GM18526 (cell line): Measurements from ENCODE around the gene STOM.

ENCODE experiments used
- POLR2A ChIP-seq: IDR thresholded peaks from 3 replicates; pipeline ENCODE4 v1.6.1; 2011; ENCODE audit not compliant: insufficient read length; ENCODE audit errors: extremely low read depth

The STOM gene

DNA sequence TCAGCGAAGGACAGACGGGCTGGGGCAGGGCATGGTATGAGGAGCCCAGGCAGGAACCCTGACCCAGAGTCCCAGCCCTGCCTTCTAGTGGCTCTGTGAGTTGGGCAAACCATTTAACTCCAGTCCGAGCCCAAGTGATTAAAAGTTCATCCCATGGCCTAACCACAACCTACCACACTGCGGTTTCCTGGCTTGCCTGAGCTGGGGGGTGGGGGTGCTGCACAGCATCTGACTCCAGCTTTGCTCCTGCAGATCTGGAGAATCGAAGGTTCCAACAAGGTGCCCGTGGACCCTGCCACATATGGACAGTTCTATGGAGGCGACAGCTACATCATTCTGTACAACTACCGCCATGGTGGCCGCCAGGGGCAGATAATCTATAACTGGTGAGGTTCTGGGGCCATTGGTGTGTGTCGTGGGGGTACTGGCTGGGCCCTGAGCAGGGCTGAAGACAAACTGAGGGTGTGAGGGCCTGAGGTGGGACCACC, 49.0 kb downstream of the STOM start:
- no peak for TF ChIP-seq POLR2A

DNA sequence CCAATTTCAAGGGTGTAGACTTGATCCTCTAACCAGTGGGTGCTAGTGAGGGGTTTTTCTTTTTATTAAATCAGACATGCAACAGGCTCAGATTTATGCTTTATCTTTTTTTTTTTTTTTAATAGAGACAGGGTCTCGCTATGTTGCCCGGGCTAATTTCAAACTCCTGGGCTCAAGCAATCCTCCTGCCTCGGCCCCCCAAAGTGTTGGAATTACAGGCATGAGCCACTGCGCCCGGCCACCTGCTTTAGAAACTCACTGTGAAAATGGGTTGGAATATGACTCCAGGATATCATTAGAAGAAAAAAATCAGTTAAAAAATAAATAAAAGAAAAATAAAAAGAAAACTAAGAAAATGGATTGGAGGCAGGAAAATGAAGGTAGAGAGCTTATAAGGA, 50.7 kb downstream of the STOM start:
- no peak for TF ChIP-seq POLR2A

DNA sequence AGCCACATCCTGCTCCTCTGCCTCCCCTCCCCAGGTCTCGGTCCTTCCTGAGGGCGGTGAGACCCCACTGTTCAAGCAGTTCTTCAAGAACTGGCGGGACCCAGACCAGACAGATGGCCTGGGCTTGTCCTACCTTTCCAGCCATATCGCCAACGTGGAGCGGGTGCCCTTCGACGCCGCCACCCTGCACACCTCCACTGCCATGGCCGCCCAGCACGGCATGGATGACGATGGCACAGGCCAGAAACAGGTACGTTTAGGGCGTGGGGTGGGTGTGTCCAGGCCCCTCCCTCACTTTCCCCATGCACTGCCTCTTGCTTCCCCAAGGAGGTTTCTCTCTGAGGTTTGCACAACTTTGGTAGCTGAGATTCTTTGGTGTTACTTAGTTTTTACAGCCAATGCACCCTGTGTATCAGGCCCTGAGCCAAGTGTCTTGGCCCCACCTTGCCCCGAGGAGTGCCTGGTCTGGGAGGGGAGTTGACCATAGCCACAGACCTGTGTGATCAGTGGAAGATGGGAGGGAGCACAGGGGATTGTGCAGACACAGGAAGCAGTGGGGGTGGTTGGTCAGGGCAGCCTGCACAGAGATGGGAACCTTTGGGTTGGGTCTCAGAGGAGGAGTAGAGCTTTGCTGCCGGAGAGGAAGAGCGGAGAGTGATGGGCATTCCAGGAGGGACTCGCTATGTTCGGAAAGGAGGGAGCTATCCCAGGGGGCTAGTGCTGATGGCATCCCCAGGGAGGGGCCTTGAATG, 51.2 kb downstream of the STOM start:
- TF ChIP-seq POLR2A = no peak

DNA sequence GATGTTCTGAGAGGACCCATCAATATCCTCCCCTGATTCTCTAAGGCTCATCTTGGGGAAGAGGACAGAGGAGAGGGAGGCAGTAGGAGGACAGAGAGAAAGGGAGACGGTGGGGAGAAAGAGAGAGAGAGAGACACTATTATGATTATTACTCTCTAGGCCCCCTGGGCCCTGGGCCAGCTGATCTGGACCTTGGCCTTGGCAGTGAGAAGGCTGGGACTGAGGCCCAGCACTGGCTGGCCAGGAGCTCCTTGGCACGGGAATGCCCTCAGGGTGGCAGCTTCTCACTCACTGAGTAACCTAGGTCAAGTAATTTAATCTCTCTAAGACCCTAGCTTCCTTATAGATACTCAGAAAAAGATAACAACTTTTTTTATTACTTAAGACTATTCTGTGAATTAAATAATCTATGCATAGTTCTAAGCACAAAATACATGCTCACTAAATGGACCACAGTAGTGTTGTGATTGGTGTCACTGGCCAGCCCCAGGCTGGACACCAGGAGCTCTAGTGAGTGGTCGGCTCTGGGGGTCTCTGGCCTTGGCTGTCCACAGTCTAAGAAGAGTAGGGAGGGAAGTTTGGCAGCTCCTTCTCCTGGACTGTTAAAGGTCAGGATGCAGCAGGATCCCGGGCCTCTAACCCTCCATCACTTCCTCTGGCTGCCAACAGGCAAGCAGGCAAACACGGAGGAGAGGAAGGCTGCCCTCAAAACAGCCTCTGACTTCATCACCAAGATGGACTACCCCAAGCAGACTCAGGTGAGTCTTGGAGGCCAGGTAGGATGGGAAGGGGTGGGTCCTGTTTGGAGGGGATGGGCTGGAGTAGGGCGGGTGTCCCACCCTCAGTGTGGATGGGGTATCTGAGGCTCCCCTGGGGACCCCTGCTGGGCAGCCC, 52.1 kb downstream of the STOM start:
- TF ChIP-seq POLR2A = no peak

DNA sequence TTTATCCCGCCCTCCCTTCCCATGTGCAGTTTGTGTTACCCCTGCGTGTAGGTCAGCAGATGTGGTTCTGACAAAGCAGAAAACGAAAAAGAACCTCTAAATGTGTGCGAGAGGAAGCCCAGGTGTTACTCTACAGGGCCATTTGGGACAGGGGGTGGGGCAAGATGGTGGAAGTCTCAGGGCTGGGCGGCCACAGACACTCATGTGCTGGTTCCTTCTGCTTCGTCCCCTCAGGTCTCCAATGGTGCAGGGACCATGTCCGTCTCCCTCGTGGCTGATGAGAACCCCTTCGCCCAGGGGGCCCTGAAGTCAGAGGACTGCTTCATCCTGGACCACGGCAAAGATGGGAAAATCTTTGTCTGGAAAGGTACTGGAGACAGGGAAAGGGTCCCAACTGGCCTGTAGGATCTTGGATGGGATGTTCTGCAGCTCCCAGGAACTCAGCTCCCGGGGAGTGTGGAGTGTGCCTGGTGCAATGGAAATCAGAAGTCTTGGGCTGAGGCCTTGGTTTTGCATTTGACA, 53.1 kb downstream of the STOM start:
- TF ChIP-seq POLR2A = no peak

DNA sequence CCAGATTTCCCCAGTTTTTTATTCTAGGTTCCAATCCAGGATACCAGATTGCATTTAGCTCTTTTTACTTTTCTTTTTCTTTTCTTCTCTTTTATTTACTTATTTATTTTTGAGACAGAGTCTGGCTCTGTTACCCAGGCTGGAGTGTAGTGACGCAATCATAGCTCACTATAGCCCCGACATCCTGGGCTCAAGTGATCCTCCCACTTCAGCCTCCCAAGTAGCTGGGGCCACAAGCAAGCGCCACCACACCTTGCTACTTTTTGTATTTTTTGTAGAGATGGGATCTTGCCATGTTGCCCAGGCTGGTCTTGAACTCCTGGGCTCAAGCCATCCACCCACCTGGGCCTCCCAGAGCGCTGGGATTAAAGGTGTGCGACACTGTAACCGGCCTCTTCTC, 53.7 kb downstream of the STOM start:
- TF ChIP-seq POLR2A = no peak

DNA sequence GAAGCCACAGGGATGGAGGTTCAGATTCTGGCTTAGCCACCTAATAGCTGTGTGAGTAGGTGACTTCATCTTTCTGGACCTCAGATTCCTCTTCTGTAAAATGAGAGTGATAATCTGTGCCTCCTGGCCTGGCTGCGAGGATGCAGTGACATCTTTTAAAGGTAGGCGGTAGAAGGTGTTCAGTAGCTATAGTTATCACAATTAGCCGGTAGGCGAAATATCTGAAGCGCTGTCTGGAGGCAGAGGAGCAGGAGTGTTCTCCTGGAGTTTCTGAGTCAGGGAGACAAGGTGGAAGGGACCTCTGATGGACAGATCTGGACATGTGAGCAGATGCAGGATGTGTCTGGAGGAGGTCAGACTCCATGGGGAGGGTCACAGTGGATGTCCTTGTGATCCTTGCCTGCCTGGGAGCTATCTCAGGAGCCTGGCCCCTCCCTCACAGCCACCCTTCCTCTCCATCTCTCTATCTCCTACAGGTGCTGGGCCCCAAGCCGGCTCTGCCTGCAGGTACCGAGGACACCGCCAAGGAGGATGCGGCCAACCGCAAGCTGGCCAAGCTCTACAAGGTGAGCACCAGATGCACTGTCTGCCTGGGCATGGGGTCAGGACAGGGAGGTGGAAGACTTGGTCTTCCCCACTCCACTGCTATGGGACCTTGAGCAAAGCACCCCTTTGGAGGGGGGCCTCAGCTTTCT, 56.4 kb downstream of the STOM start:
- no peak for TF ChIP-seq POLR2A

DNA sequence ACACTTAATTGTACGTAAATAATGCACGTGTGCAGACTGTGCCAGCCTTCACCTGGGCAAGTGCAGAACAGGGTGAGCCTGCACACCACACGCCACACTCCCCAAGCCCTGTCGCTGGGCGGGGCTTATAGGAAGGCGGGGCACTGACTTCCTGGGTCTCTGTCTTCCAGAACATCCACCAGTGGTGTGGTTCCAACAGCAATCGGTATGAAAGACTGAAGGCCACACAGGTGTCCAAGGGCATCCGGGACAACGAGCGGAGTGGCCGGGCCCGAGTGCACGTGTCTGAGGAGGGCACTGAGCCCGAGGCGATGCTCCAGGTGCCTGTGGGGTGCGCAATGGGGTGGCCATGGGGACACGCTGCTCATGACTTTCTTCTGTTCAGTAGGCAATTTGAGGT, 57.9 kb downstream of the STOM start:
- TF ChIP-seq POLR2A = no peak

DNA sequence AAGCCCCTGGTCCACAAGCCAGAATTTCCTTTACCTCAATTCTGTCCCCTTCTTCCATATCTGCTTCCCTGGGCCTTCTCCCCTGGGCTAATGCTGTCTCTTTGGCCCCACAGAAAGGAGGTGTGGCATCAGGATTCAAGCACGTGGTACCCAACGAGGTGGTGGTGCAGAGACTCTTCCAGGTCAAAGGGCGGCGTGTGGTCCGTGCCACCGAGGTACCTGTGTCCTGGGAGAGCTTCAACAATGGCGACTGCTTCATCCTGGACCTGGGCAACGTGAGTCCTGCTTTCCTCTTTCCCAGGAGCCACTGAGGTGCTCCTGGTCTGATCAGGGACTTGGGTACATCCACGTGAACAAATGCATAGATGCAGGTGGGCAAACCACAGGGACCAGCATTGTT, 59.5 kb downstream of the STOM start:
- no peak for TF ChIP-seq POLR2A

DNA sequence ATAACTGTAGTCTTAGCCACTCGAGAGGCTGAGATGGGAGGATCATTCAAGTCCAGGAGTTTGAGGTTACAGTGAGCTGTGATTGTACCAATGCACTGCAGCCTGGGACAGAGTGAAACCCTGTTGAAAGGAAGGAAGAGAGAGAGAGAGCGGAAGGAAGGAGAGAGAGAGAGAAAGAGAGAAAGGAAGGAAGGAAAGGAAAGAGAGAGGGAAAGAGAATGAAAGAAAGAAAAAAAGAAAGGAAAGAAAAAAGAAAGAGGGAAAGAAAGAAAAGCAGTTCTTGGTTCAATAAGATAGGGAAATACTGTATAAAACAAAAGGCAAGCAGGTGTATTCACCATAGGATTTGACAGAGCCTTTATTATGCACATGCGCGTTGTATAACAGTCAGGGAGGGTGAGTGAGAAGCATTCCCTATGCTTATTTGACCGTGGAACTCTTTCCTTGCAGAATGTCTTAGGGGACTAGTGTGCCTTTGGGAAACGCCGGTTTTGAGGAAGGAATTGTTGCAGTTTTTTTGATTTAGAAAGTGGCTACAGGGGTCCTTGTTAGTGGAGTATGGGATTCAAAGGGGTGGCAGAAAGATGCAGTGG, 60.1 kb downstream of the STOM start:
- TF ChIP-seq POLR2A = no peak

DNA sequence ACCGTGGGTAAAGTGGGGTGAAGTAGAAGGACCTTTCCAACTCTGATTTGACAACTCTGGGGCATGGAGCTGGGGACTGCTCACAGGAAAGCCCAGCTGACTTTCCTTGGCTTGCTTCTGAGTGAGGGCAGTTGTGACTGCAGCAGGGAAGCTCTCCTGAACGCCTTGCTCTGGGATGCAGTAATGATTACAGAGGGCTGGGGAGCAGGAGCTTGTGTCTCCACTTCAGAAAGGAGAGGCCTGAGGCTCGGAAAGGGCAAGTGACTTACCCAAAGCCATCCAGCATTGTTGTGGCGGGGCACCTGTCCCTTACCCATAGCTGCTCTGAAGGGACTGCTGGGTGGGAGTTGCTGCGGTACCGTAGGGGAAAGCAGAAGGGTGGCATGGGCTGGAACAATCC, 60.9 kb downstream of the STOM start:
- TF ChIP-seq POLR2A = no peak

DNA sequence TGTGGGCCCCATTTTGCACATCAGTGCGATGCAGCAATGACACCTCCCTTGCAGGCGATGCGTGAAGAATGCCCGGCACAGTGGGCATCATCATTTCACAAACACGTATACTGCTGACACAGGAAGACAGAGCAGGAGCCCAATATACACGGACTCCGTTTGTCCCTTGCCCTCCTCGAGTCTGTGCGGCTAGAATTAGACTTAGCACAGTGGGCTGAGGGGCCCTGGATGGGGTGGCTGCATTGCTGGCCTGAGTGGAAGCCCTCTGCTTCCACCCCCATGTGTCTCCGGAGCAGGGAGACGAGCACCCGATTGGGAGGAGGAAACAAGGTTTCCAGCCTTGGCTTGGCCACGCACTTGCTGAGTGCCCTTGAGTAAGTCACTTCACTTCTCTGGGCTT, 61.3 kb downstream of the STOM start:
- TF ChIP-seq POLR2A = no peak

DNA sequence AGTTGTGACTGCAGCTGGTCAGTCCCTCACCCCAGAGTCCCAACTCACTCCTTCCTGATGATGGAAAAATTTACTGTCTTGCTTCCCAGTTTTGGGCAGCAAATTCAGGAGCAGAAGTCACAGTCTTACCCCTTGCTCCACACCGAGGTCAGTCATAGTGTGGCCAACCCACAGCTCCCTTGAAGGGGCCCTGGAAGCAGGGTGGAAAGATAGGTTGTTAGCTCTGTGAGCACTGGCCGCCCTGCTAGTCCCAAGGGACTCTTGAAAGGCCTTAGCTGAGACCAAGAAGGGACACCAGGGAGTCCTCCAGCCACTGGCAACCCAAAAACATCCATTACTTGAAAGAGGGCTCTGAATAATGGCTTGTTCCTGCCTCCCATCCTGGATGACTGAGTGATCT, 62.1 kb downstream of the STOM start:
- no peak for TF ChIP-seq POLR2A

DNA sequence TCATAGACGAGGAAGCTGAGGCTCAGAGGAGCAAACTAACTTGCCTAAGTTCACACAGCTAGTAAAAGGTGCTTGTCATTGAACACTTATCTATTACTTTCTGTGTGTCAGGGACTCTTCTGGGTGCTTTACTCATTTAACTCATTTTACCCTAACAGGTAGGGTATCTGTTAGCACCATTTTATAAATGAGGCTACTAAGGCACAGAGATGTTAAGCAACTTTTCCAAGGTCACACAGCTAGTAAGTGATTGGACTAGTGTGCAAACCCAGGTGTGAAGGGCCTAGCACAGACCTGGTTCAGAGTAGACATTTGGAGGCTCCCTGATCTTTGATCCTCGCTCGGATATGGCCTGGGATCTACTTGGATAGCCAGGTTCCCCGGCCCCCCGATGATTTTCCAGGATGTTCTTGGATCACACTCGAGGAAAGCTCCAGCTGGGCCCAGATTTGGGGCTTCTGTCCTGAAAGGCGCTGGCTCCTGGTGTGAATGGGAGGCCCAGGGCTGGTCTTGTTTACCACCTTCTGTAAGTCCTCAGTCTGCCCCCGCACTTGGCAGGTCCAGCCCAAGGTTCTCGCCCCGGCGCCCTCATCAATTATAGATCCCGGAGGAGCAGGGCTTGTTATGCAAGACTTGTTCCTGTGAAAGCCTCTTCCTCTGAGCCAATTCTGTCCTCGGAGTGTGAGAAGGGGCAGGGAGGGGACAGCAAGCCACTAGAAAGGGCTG, 64.6 kb downstream of the STOM start:
- TF ChIP-seq POLR2A = no peak

DNA sequence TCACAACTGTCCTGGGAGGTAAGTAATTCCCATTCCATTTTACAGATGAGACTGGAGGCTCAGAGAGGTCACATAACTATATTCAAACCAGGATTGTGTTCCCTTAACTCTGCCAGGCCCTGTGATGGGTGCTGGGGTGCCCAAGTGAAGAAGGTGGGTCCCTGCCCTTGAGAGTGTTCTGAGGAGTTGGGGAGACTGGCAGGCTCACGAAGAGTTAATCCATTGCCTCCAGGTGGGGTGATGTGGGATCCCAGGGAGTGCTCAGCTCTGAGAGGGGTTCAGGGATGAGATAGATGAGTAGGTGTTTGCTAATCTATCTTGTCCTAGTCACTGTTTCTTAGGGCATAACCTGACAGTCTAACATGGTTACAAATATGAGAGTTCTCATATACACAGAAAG, 65.3 kb downstream of the STOM start:
- TF ChIP-seq POLR2A = no peak
